Lower lobe of right lung (tissue), 2 donors: Measurements from ENCODE around the gene CASP3. TPM values are rescaled to one million over a fixed set of nuclear protein-coding genes. Genes with fewer than 3 reads are reported as not detected.
"Not testable (repeated sequence)": the region's sequence is repeated elsewhere in the genome, so short reads cannot be mapped to it uniquely, and the experiment has no call there.

Experiments used
- ATAC-seq, 2 donors: fragments of 200-7000 bp; cut with Tn5 transposase; one replicate each; pipeline ENCODE4 v1.9.1; 2020 to 2022; ENCODE audit warnings: mild to moderate bottlenecking in 2 of 2, moderate library complexity in 2 of 2
- DNase-seq: peaks from one replicate; pipeline ENCODE4 v3.0.0-alpha.2; 2020
- H3K27ac ChIP-seq: fragments of 200-600 bp; one replicate; pipeline ENCODE4 v1.8.0; 2022
- H3K27me3 ChIP-seq: fragments of 200-600 bp; one replicate; pipeline ENCODE4 v1.8.0; 2022; ENCODE audit warnings: low read depth
- H3K36me3 ChIP-seq: fragments of 200-600 bp; one replicate; pipeline ENCODE4 v1.8.0; 2022; ENCODE audit warnings: mild to moderate bottlenecking
- H3K4me1 ChIP-seq: fragments of 200-600 bp; one replicate; pipeline ENCODE4 v1.8.0; 2022
- H3K4me3 ChIP-seq: fragments of 200-600 bp; one replicate; pipeline ENCODE4 v1.8.0; 2022; ENCODE audit warnings: mild to moderate bottlenecking
- H3K9me3 ChIP-seq: fragments of 200-600 bp; one replicate; pipeline ENCODE4 v1.8.0; 2022
- CTCF ChIP-seq: fragments of 200-600 bp; IDR thresholded peaks from one replicate; pipeline ENCODE4 v1.8.0; 2022; ENCODE audit warnings: antibody characterized with exemption, mild to moderate bottlenecking
- intact Hi-C: fragments of 100-400 bp; cut with DNase I; formaldehyde crosslinking; loops from one replicate; pipeline ENCODE4 v1.11.0; 2022
- total RNA-seq: library from RNA; stranded (reverse); fragmentation: NEBNext Ultra II Directional; extraction: Animal tissue kit (Norgen Biotek cat#: 25700); gene quantifications from one replicate; pipeline ENCODE4 v1.2.1, GENCODE V29; 2021
- donor health status: DM: no; HTN: yes; CAD: no; lungs with severe emphysema.

Gene CASP3
- total RNA-seq, 1 donor from 2014 or later = 17.8 TPM

GRCh38 chr4:184632842-184633241 is 16.4 kb downstream of the CASP3 start:
- no peak for ATAC-seq
- H3K27me3 ChIP-seq = no peaks in the 10 kb centered on the region
- no peak overlapping the region for H3K4me3 ChIP-seq
- no peaks in the 10 kb centered on the region for H3K4me1 ChIP-seq
- no peak overlapping the region for H3K27ac ChIP-seq
- H3K36me3 ChIP-seq = peaks cover 94% of the 10 kb centered on the region
- DNase-seq = no peak
- no peaks in the 10 kb centered on the region for H3K9me3 ChIP-seq
- no peak for TF ChIP-seq CTCF
- intact Hi-C loops = no loop called here

- Histone ChIP-seq H3K27me3 (no peaks in the 10 kb centered on the region), H3K4me3 (no peak overlapping the region), H3K9me3 (no peaks in the 10 kb centered on the region), H3K36me3 (peaks cover 52% of the 10 kb centered on the region), H3K4me1 (no peaks in the 10 kb centered on the region), H3K27ac (no peak overlapping the region)
- intact Hi-C loops = no loop called here
- DNase-seq (no peak), ATAC-seq (no peak)
- no peak for TF ChIP-seq CTCF
Observed at GRCh38 chr4:184628103-184628502, 21.1 kb downstream of the CASP3 start.

GRCh38 chr4:184625783-184626596 is 23.3 kb downstream of the CASP3 start:
- H3K36me3 ChIP-seq = peaks cover 34% of the 10 kb centered on the region
- H3K9me3 ChIP-seq, intact Hi-C loops, DNase-seq, H3K27ac ChIP-seq, ATAC-seq, H3K27me3 ChIP-seq, H3K4me1 ChIP-seq, H3K4me3 ChIP-seq: not testable (repeated sequence)

- H3K27ac ChIP-seq = no peak overlapping the region
- DNase-seq (no peak), ATAC-seq (no peak)
- H3K4me3 ChIP-seq = no peak overlapping the region
- no peaks in the 10 kb centered on the region for H3K4me1 ChIP-seq
- intact Hi-C loops = no loop called here
- H3K27me3 ChIP-seq = no peaks in the 10 kb centered on the region
- no peak for TF ChIP-seq CTCF
- H3K36me3 ChIP-seq = peaks cover 24% of the 10 kb centered on the region
- no peaks in the 10 kb centered on the region for H3K9me3 ChIP-seq
Observed at GRCh38 chr4:184624972-184625554, 24.2 kb downstream of the CASP3 start.

GRCh38 chr4:184624504-184624903 is 24.7 kb downstream of the CASP3 start:
- DNase-seq, H3K4me1 ChIP-seq: not testable (repeated sequence)

GRCh38 chr4:184621518-184621917 is 27.7 kb downstream of the CASP3 start:
- H3K4me3 ChIP-seq = no peak overlapping the region
- H3K27me3 ChIP-seq = no peaks in the 10 kb centered on the region
- intact Hi-C loops = no loop called here
- TF ChIP-seq CTCF = no peak
- DNase-seq = no peak
- peaks cover 7% of the 10 kb centered on the region for H3K4me1 ChIP-seq
- H3K27ac ChIP-seq = no peak overlapping the region
- no peak for ATAC-seq
- H3K9me3 ChIP-seq = no peaks in the 10 kb centered on the region
- no peaks in the 10 kb centered on the region for H3K36me3 ChIP-seq

More at GRCh38 chr4:184624504-184624903, 24.7 kb downstream of the CASP3 start:
- peaks cover 19% of the 10 kb centered on the region for H3K36me3 ChIP-seq
- ATAC-seq, H3K27ac ChIP-seq, intact Hi-C loops, H3K4me3 ChIP-seq, H3K27me3 ChIP-seq, H3K9me3 ChIP-seq: not testable (repeated sequence)
